ENCODE results near the gene TMEM190.

The TMEM190 gene

DNA sequence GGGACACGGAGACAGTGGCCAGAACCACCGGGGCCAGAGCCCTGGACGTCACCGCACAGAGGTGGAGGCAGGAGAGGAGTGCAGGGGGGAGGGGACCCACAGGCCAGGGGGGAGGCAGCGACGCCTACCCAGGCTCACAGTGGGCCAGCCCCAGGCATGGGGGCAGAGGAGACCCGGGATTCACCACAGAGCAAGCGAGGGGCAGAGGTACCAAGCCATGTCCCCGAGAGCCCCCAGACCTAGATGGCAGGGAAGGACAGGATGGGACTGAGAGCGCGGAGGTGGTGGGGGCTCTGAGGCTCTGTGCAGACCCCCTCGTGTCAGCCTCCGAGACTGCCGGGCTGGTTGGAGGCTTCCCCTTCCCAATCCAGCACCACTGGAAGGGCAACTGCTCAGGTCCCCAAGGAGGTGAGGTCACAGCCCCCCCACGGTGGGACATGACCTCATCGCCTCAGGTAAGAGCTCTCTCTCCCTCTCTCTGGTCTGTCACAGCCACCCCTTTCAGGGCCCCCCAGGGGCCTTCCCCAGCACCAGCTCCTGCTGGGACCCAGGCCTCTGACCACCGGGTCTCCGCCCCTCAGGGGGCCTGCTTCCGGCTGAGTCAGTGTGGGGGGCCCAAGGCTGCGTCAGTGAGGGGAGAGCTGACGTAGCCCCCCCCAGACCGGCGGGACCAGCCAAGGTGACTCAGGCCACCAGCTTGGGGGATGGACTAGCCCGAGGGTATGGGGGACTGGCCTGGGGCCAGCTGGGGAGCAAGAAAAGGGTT lies 4.1 kb upstream of the TMEM190 start:
- no peak overlapping the region for H3K4me3 ChIP-seq (ENCODE audit: low read length)
- no peak for TF ChIP-seq ZNF274 (IDR thresholded peaks at IDR 0.05; ENCODE audit: low read depth, low read length)

DNA sequence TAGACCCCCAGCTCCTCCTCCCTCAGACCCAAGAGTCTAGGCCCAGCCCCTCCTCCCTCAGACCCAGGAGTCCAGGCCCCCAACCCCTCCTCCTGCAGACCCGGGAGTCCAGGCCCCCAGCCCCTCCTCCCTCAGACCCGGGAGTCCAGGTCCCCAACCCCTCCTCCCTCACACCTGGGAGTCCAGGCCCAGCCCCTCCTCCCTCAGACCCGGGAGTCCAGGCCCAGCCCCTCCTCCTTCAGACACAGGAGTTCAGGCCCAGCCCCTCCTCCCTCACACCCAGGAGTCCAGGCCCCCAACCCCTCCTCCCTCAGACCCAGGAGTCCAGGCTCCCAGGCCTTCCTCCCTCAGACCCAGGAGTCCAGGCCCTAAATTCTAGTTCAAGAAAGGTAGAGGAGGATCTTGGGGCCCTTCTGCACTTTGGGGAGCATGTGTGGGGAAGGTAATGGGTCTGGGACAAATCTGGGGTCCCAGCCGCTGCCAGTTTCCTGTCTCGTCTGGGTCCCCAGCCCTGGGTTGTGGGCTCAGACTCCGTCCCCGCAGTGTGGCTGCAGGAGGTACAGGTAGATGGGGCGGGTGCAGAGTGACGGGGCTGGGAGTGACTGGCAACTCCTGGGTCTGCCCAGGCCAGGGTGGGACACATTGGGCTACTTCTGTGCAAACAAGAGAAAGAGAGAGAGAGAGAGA lies 3.2 kb upstream of the TMEM190 start:
- no peak overlapping the region for H3K4me3 ChIP-seq (ENCODE audit: low read length)
- no peak for TF ChIP-seq ZNF274 (IDR thresholded peaks at IDR 0.05; ENCODE audit: low read depth, low read length)

DNA sequence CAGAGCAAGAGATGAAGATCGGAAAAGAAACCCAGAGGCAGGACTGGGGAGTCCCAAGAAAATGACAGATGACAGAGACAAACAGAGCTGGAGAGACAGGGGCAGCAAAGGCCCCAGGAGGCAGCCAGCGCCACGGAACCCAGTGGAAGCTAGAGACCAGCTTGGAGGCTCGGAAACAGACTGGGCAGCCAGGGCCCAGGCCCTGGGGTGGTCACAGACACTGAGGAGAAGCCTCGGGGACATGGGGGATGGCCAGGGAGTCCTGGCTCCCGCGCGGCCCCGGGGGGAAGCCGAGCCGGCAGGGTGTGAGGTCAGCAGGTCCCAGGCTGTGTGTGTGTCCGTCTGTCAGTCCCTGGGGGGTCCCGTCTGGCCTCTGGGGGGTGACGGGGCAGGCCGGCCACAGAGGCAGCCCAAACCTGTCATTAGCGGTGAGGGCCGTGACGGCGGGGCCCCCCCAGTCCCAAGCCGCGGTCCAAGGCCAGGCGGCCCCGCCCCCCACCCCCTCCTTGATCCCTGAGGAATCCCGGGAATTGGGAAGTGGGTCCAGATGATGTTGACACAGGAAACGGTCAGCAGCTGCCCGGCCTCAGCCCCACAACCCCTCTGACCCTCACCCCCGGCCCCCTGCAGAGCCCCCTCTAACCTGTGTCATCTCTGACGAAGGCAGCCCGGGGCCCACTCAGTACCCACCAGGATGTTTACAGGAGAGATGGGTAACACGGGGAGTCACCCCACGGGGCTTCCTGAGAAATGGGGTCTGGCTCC lies 2.5 kb upstream of the TMEM190 start:
- no peak overlapping the region for H3K4me3 ChIP-seq (ENCODE audit: low read length)
- no peak for TF ChIP-seq ZNF274 (IDR thresholded peaks at IDR 0.05; ENCODE audit: low read depth, low read length)

DNA sequence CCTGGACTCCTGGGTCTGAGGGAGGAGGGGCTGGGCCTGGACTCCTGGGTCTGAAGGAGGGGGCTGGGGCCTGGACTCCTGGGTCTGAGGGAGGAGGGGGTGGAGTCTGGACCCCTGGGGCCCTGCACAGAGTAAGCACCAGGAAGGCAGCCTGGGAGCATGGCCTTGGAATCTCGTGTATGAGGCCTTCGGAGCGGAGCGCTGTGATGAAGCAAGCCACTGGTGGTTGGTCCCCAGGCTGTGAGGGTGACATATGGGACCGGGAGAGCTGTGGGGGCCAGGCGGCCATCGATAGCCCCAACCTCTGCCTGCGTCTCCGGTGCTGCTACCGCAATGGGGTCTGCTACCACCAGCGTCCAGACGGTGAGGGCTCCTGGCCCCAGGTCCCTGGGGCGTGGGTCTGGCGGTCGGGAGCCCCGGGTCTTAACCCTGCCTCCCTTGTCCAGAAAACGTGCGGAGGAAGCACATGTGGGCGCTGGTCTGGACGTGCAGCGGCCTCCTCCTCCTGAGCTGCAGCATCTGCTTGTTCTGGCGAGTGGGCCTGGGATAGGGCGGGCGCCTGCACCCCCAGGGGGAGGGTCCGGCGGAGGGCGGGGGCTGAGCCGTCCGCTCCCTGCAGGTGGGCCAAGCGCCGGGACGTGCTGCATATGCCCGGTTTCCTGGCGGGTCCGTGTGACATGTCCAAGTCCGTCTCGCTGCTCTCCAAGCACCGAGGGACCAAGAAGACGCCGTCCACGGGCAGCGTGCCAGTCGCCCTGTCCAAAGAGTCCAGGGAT lies 918 bp downstream of the TMEM190 start:
- H3K4me3 ChIP-seq (ENCODE audit: low read length) = no peak overlapping the region

DNA sequence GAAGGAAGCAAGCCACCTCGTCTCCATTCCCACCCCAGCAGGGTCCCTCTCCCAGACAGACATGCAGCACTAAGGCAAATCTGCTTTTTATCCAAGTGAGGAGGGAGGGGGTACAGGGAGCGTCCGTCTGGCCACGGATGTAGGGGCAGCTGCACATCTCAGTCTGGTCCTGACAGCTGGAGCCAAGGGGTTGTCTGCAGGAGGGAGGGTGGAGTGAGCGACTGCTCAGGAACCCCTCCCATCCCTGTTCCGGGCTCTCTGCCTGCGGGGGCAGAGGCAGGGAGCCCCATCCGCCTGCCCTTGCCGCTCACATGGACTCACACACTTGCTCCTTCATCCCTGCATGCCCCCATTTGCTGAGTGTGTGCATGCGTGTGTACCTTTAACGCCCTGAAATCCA lies 2.5 kb downstream of the TMEM190 start:
- H3K4me3 ChIP-seq (ENCODE audit: low read length) = no peak overlapping the region
- TF ChIP-seq ZNF274 (IDR thresholded peaks at IDR 0.05; ENCODE audit: low read depth, low read length) = no peak

More for the DNA sequence above, 918 bp downstream of the TMEM190 start:
- TF ChIP-seq ZNF274 (IDR thresholded peaks at IDR 0.05; ENCODE audit: low read depth, low read length) = no peak

DNA sequence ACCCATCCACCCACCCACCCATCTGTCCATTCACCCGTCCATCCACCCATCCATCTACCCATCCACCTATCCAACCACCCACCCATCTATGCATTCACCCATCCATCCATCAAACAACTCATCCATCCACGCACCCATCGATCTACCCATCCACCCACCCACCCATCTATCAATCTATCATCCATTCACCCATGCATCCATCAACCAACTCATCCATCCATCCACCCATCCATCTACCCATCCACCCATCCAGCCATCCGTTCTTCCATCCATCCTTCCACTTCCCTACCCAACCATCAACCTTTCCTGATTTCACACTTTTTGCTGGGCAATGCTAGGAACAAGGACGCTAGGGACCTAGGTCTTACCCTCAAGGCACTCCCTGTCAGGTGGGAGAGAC lies 5.4 kb downstream of the TMEM190 start:
- H3K4me3 ChIP-seq (ENCODE audit: low read length) = no peak overlapping the region
- no peak for TF ChIP-seq ZNF274 (IDR thresholded peaks at IDR 0.05; ENCODE audit: low read depth, low read length)

DNA sequence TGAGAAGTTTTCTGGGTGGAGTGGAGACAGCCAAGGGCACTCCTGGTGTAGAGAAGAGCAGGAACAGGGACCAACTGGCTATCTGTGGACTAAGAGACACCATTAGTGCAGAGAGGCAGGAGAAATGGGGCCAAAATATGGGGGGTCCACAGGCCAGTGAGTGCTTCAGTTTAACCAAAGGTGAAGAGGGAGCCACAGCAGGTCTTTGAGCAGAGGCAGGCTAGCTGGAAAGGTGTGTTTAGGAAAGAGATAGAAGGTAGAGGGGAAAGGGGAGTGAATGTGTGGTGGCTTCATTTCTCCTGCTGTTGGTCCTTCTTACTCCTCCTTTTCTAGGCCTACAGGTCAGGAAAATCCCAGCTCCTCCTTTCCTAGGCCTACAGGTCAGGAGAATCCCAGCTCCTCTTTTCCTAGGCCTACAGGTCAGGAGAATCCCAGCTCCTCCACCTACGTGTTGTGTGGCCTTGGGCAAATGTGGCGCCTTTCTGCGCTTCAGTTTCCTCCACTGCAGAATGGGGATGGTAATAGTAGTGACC lies 6.0 kb downstream of the TMEM190 start:
- no peak overlapping the region for H3K4me3 ChIP-seq (ENCODE audit: low read length)
- TF ChIP-seq ZNF274 (IDR thresholded peaks at IDR 0.05; ENCODE audit: low read depth, low read length) = no peak

DNA sequence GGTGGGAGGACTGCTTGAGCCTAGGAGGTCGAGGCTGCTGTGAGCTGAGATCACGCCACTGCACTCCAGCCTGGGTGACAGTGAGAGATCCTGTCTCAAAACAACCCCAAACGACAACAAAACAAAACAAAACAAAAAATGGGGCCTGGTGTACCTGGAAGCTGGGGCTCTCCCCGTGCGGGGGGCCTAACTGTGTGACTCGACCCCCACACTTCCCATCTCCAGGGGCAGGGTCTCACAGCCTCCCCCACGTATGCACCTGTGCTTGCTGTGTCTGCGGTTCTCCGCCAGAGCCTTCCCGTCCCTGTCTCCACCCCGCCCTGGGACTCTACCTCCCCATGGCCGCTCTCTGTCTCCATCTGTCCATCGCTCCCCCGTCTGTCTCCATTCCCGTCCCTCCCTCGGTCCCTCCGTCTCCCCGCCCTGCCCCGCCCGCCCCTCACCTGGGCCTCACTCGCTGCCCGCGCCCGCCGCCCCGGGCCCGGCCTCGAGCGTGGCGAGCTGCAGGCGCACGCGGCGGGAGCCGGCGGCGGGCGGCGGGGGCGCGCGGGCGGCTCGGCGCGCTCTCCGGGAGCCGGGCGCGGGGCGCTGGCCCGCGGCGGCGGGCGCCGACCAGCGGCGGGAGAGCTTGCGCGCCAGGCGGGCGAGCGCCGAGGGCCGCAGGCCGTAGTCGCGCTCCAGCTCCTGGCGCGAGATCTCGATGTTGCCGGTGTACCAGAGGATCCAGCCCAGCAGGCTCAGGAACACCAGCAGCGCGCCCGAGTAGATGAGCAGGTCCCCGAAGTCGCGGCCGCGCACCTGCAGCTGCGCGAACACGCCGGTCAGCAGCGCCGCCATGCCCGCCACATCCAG lies 6.9 kb downstream of the TMEM190 start:
- no peak for TF ChIP-seq ZNF274 (IDR thresholded peaks at IDR 0.05; ENCODE audit: low read depth, low read length)
- peak overlapping the region; percentile 54; the same call in 1 of the 2 replicates for H3K4me3 ChIP-seq (ENCODE audit: low read length)

DNA sequence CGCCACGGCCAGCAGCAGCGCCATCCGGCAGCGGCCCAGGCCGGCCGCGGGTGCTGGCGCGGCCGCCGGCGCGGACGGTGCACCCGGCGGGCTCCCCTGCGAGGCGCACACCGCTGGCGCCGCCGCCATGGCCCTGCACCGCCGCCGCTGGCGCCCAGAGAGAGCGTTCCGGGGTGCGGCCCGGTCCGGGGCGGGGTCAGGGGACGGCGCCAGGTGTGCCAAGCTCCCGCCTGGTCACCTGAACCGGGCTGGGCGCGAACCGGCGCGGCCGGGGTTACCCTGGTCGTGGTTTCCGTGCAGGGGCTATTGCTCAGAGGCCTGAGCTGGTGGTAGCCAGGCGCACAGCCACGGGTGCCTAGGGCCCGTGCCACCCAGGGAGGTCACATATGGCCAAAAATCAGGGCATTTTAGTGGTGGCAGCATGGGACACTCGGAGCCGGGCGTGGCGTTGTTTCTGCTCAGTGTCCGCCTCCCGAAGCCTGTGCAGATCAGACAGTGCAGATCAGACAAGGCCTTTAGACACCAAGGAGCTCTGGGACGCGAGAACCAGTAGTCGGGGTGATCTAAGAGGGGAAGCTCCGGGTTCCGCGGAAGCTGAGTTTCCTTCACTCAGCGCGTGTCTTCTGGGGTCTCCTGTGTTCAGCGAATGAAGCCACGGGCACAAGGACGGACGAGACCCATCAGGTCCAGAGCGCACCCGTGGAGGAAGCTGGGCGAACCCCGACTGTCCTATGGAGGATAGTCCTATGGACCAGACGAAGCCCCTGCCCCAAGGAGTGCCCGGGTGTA lies 7.7 kb downstream of the TMEM190 start, which contains the start of gene TMEM238:
Gene TMEM238 (minus strand): TSS at position 162 of the 789 bp plus-strand sequence. CDS start 33 bp downstream, at position 129.
- TF ChIP-seq ZNF274 (IDR thresholded peaks at IDR 0.05; ENCODE audit: low read depth, low read length) = no peak

DNA sequence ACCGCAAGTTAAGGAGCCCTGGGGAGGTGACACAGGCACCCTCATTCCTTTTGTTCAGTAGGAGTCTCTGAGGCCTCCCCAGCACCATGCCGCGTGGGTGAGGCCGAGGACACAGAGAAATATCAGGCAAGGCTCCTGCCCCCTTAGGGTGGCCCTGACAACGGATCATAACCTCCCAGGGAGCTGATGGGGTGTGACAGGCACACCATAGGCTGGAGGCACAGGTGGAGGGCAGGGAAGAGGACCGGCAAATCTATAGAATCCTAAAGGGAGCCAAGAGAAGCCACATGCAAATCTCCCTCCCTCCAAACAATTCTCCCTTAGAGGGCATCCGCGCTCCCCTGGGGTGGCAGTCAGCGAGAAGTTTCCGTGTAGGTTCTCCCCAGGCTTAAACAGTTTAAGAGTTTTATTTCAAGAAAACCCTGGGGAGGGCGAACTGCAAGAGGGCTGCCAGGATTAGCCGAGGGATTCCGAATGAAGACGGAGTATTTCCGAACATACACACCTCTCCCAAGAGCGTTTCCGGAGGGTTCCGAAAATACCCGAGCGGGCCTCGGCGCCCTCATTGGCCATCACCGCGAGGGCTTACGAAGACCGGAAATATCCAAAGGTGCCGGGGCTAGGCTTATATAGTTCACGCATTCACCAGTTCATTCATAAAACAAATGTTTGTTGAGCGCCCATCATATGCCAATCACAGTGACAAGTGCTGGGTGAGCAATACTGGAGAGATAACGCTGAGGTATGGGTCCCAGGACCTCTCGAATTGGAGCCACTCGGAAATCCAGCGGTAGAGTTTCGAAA lies 8.5 kb downstream of the TMEM190 start:
- peak overlapping the region; percentile 54; the same call in 1 of the 2 replicates for H3K4me3 ChIP-seq (ENCODE audit: low read length)
- TF ChIP-seq ZNF274 (IDR thresholded peaks at IDR 0.05; ENCODE audit: low read depth, low read length) = no peak

More for the DNA sequence above, 7.7 kb downstream of the TMEM190 start, which contains the start of gene TMEM238:
- peak within 1 kb of the TSS; percentile 54; the same call in 1 of the 2 replicates for H3K4me3 ChIP-seq (ENCODE audit: low read length)

Data from GM08714 (cell line).